Gastrocnemius medialis (tissue), 4 donors: ENCODE data around the gene MIPEP.

Experiments used
- POLR2A ChIP-seq, 2 donors: fragments of 450-650 bp; IDR thresholded peaks; one replicate each; pipeline ENCODE4 v1.6.1; 2017; ENCODE audit warnings: antibody characterized with exemption in 2 of 2, mild to moderate bottlenecking in 2 of 2, moderate library complexity in 2 of 2
- TF ChIP-seq, protein P1 (sequence below), 5 experiments: fragments of 450-650 bp in 3 of 5; fragments of 200-600 bp in 2 of 5; sonication (generic) in 2 of 5; IDR thresholded peaks in 4 of 5; conservative IDR thresholded peaks in 1 of 5; 1 replicate in 4 of 5; 2 replicates in 1 of 5; pipeline ENCODE4 v1.5.1; 2016 to 2019; ENCODE audit warnings: antibody characterized with exemption in 5 of 5, mild to moderate bottlenecking in 3 of 5, moderate library complexity in 3 of 5

- TF ChIP-seq POLR2A (IDR thresholded peaks at IDR 0.05) = no peak
- TF ChIP-seq, protein P1, sequence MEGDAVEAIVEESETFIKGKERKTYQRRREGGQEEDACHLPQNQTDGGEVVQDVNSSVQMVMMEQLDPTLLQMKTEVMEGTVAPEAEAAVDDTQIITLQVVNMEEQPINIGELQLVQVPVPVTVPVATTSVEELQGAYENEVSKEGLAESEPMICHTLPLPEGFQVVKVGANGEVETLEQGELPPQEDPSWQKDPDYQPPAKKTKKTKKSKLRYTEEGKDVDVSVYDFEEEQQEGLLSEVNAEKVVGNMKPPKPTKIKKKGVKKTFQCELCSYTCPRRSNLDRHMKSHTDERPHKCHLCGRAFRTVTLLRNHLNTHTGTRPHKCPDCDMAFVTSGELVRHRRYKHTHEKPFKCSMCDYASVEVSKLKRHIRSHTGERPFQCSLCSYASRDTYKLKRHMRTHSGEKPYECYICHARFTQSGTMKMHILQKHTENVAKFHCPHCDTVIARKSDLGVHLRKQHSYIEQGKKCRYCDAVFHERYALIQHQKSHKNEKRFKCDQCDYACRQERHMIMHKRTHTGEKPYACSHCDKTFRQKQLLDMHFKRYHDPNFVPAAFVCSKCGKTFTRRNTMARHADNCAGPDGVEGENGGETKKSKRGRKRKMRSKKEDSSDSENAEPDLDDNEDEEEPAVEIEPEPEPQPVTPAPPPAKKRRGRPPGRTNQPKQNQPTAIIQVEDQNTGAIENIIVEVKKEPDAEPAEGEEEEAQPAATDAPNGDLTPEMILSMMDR (IDR thresholded peaks at IDR 0.05 in 4 of 5, conservative IDR thresholded peaks at IDR 0.05 in 1 of 5) = no peak
Observed at GRCh38 chr13:23856008-23856750, 33.0 kb downstream of the MIPEP start.
